Calu3 (cell line): ENCODE results near the gene EFCAB11. TPM values are rescaled to one million over a fixed set of nuclear protein-coding genes. Genes with fewer than 3 reads are reported as not detected.

Source experiments
- BruUV-seq: library from RNA; stranded (reverse); fragments of 400-500 nt; replicated peaks from 2 replicates; lab custom pipeline; 2021; lab: Mats Ljungman, UMichigan
- CTCF ChIA-PET: fragments of 300-600 bp; sonication (Branson Sonifier 250); formaldehyde crosslinking; loops from one replicate; lab custom pipeline; 2022; ENCODE audit warnings: antibody characterized with exemption; lab: Charles Lee
- DNase-seq: peaks from one replicate; pipeline ENCODE4 v3.0.0; 2022
- H3K27ac Mint-ChIP-seq: one replicate; pipeline ENCODE4 v1.8.0; 2022; ENCODE audit warnings: mixed read lengths; ENCODE audit not compliant: unreplicated experiment
- H3K27me3 Mint-ChIP-seq: one replicate; pipeline ENCODE4 v1.8.0; 2022; ENCODE audit warnings: mixed read lengths; ENCODE audit not compliant: unreplicated experiment
- H3K36me3 Mint-ChIP-seq: one replicate; pipeline ENCODE4 v1.8.0; 2022; ENCODE audit warnings: mild to moderate bottlenecking, moderate library complexity, mixed read lengths; ENCODE audit not compliant: insufficient read depth, unreplicated experiment
- H3K4me1 Mint-ChIP-seq: one replicate; pipeline ENCODE4 v1.8.0; 2022; ENCODE audit warnings: mild to moderate bottlenecking, low read depth, mixed read lengths; ENCODE audit not compliant: unreplicated experiment
- H3K4me3 Mint-ChIP-seq: one replicate; pipeline ENCODE4 v1.8.0; 2022; ENCODE audit warnings: mild to moderate bottlenecking, low read depth, moderate library complexity, mixed read lengths; ENCODE audit not compliant: unreplicated experiment
- H3K9me3 Mint-ChIP-seq: one replicate; pipeline ENCODE4 v1.8.0; 2022; ENCODE audit warnings: low read depth, mixed read lengths; ENCODE audit not compliant: unreplicated experiment
- intact Hi-C: fragments of 100-400 bp; cut with micrococcal nuclease; formaldehyde crosslinking; loops from one replicate; pipeline ENCODE4 v1.10.0; 2022; ENCODE audit not compliant: unreplicated experiment
- total RNA-seq: library from RNA; stranded (reverse); gene quantifications from 2 replicates; pipeline ENCODE4 v1.2.3, GENCODE V29; 2022
- TF ChIP-seq, protein P1 (sequence below): fragments of 200-600 bp; IDR thresholded peaks from one replicate; pipeline ENCODE4 v1.8.0; 2022; ENCODE audit warnings: antibody characterized with exemption; ENCODE audit not compliant: unreplicated experiment

Gene EFCAB11
- total RNA-seq, 1 experiment from 2014 or later: 29.4 TPM

DNA sequence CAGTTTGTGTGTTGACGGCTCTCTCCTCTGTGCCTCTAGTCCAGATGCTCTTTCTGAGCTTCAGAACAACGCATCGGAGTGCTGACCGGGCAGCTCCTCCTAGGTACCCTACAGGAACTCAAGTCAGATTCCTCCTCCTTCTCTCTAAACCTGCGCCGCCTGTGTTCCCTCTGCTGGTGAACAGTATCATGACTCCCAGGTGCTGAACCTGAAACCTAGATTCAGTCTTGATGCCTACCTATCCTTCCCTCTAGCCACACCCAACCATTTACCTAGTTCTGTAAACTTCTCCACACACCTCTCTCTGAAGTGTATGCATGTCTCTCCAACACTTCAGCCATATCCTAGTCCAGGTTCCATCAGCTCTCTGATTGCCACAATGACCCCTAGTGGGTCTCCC lies 112.7 kb downstream of the EFCAB11 start:
- no TSS peak for BruUV-seq
- no peaks in the 10 kb centered on the region for H3K27me3 Mint-ChIP-seq
- H3K4me3 Mint-ChIP-seq: no peak overlapping the region
- no peak for DNase-seq
- TF ChIP-seq, protein P1, sequence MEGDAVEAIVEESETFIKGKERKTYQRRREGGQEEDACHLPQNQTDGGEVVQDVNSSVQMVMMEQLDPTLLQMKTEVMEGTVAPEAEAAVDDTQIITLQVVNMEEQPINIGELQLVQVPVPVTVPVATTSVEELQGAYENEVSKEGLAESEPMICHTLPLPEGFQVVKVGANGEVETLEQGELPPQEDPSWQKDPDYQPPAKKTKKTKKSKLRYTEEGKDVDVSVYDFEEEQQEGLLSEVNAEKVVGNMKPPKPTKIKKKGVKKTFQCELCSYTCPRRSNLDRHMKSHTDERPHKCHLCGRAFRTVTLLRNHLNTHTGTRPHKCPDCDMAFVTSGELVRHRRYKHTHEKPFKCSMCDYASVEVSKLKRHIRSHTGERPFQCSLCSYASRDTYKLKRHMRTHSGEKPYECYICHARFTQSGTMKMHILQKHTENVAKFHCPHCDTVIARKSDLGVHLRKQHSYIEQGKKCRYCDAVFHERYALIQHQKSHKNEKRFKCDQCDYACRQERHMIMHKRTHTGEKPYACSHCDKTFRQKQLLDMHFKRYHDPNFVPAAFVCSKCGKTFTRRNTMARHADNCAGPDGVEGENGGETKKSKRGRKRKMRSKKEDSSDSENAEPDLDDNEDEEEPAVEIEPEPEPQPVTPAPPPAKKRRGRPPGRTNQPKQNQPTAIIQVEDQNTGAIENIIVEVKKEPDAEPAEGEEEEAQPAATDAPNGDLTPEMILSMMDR: no peak
- no peaks in the 10 kb centered on the region for H3K4me1 Mint-ChIP-seq
- H3K36me3 Mint-ChIP-seq: peaks cover 4% of the 10 kb centered on the region
- CTCF ChIA-PET: no interaction called here
- H3K9me3 Mint-ChIP-seq: no peaks in the 10 kb centered on the region
- intact Hi-C loops: no loop called here
- no peak overlapping the region for H3K27ac Mint-ChIP-seq

DNA sequence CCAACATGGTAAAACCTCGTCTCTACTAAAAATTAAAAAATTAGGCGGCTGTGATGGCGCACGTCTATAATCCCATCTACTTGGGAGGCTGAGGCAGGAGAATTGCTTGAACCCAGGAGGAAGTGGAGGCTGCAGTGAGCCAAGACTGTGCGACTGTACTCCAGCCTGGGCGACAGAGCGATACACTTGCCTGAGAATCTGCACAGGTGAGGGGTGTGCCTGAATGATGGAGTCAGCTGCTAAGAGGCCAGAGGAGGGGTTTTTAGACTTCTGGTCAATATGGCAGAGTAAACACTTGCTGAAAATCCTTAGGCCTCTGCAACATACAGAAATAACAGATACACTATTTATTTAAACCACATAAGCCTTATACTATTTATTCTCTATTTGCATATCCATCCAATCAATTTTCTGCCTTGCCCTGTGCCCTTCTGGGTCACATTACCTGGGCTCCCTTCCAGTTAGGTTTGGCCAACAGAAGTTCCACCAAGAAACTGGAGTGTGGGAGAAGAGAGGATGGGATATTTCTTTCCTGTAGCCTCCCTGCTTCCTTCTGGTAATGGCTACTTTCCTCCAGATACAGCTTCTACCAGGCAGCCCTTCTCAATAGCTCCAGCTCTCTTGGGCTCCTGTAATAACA lies 117.6 kb downstream of the EFCAB11 start:
- Mint-ChIP-seq H3K27ac (no peak overlapping the region), H3K27me3 (no peaks in the 10 kb centered on the region), H3K4me1 (no peaks in the 10 kb centered on the region), H3K36me3 (peaks cover 2% of the 10 kb centered on the region), H3K4me3 (no peak overlapping the region), H3K9me3 (no peaks in the 10 kb centered on the region)
- CTCF ChIA-PET: no interaction called here
- TF ChIP-seq, protein P1: no peak
- no peak for DNase-seq
- intact Hi-C loops: no loop called here
- no TSS peak for BruUV-seq

DNA sequence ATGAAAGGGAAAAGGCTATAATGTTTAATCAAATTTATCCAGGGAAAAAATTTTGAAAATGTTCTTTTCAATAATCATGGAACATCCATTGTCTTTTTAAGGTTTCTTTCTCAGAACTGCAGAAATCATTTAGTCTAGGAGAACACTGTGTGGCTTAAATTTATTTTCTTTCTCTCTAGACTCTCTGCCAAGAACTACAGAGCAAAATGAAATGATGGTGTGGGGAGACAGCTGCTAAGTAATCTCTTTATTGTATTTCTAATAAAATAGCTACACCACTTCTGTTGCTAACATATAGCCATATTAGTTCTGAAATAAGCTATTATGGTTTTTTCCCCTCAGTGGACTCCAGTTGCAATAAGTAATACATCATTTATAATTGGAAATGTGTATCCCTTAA lies 120.9 kb downstream of the EFCAB11 start:
- no peaks in the 10 kb centered on the region for H3K27me3 Mint-ChIP-seq
- BruUV-seq: no TSS peak
- H3K27ac Mint-ChIP-seq: no peak overlapping the region

DNA sequence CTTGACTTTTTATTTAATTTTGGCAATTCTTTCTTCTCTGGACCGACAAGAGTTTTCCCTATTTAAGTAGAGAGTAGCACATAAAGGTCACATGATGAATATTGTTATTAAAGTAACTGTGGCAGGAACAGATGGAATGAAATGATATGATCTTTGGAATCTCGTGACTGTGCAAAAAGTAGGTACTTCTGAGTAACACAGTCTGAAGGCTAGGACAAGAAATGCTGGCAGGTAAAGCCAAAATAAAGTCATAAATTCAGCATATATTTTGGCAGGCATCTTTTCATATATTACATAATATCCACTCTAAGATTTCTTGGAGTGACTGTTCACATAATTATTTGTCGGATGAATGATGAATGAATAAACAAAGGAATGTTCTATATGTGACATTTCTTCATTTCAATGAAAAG lies 121.4 kb downstream of the EFCAB11 start:
- H3K27me3 Mint-ChIP-seq: no peaks in the 10 kb centered on the region
- no peaks in the 10 kb centered on the region for H3K9me3 Mint-ChIP-seq
- CTCF ChIA-PET: no interaction called here
- no peaks in the 10 kb centered on the region for H3K4me1 Mint-ChIP-seq
- intact Hi-C loops: no loop called here
- H3K4me3 Mint-ChIP-seq: no peak overlapping the region
- no peak for DNase-seq
- H3K27ac Mint-ChIP-seq: no peak overlapping the region
- BruUV-seq: no TSS peak
- TF ChIP-seq, protein P1: no peak
- H3K36me3 Mint-ChIP-seq: no peaks in the 10 kb centered on the region

More for the DNA sequence above, 120.9 kb downstream of the EFCAB11 start:
- no peaks in the 10 kb centered on the region for H3K9me3 Mint-ChIP-seq
- DNase-seq: no peak
- intact Hi-C loops: no loop called here
- CTCF ChIA-PET: no interaction called here
- no peaks in the 10 kb centered on the region for H3K36me3 Mint-ChIP-seq
- TF ChIP-seq, protein P1: no peak
- H3K4me1 Mint-ChIP-seq: no peaks in the 10 kb centered on the region
- no peak overlapping the region for H3K4me3 Mint-ChIP-seq
